IMR-90 (cell line): ENCODE results near the gene ZNF785. TPM values are rescaled to one million over a fixed set of nuclear protein-coding genes. Genes with fewer than 3 reads are reported as not detected.
A peak's percentile ranks its signal among the peaks of the same experiment; 100 is the strongest.

ENCODE experiments used
- ATAC-seq: fragments of 200-7000 bp; cut with Tn5 transposase; 2 replicates; pipeline ENCODE4 v1.9.1; 2020; ENCODE audit warnings: low read depth, mild to moderate bottlenecking, moderate library complexity
- BruUV-seq: library from RNA; stranded (reverse); fragments of 400-500 nt; replicated peaks from 2 replicates; lab custom pipeline; 2021; lab: Mats Ljungman, UMichigan
- CTCF ChIA-PET: fragments of 300-600 bp; formaldehyde crosslinking; extraction: SDS; loops from one replicate; lab custom pipeline; 2021; ENCODE audit warnings: antibody characterized with exemption; lab: Yijun Ruan, JAX
- POLR2A ChIA-PET: fragments of 300-600 bp; sonication (Branson Sonifier 250); formaldehyde crosslinking; loops from one replicate; lab custom pipeline; 2022; ENCODE audit warnings: antibody characterized with exemption; ENCODE audit not compliant: unreplicated experiment; lab: Charles Lee
- DNase-seq: peaks from one replicate; pipeline ENCODE4 v3.0.0; 2013
- H2AFZ ChIP-seq: replicated peaks from 2 replicates; pipeline ENCODE3; 2013; ENCODE audit warnings: low read length, mild to moderate bottlenecking; ENCODE audit not compliant: poor library complexity
- H2AK5ac ChIP-seq: 2 replicates; pipeline ENCODE4 v1.6.1; 2013; ENCODE audit warnings: low read depth, low read length, inconsistent platforms
- H2AK9ac ChIP-seq: replicated peaks from 2 replicates; pipeline ENCODE3; 2013; ENCODE audit warnings: mild to moderate bottlenecking, low read depth, low read length, moderate library complexity; ENCODE audit not compliant: poor library complexity
- H2BK120ac ChIP-seq: 2 replicates; pipeline ENCODE4 v1.6.1; 2013; ENCODE audit warnings: low read depth, low read length, inconsistent platforms
- H2BK15ac ChIP-seq: 3 replicates; pipeline ENCODE4 v1.6.1; 2013; ENCODE audit warnings: low read depth, low read length, inconsistent platforms
- H2BK20ac ChIP-seq: 2 replicates; pipeline ENCODE4 v1.6.1; 2013; ENCODE audit warnings: low read depth, mild to moderate bottlenecking, inconsistent platforms, low read length, moderate library complexity
- H2BK5ac ChIP-seq: 2 replicates; pipeline ENCODE4 v1.6.1; 2013; ENCODE audit warnings: mild to moderate bottlenecking, low read depth, low read length, inconsistent platforms; ENCODE audit not compliant: poor library complexity, severe bottlenecking
- H3K14ac ChIP-seq: replicated peaks from 2 replicates; pipeline ENCODE4 v1.6.1; 2013; ENCODE audit warnings: low read depth, low read length, inconsistent platforms
- H3K18ac ChIP-seq: 2 replicates; pipeline ENCODE4 v1.6.1; 2013; ENCODE audit warnings: low read depth, low read length, control low read depth
- H3K23ac ChIP-seq: 2 replicates; pipeline ENCODE4 v1.6.1; 2013; ENCODE audit warnings: low read depth, low read length, inconsistent platforms
- H3K27ac ChIP-seq: 2 replicates; pipeline ENCODE4 v1.5.1; 2013; ENCODE audit warnings: mild to moderate bottlenecking, control low read depth, low read length; ENCODE audit not compliant: insufficient read depth
- H3K27me3 ChIP-seq: 2 replicates; pipeline ENCODE4 v1.6.1; 2013; ENCODE audit warnings: low read length; ENCODE audit not compliant: control insufficient read depth, insufficient read depth
- H3K36me3 ChIP-seq: 2 replicates; pipeline ENCODE4 v1.6.1; 2013; ENCODE audit warnings: low read length, mixed read lengths; ENCODE audit not compliant: control insufficient read depth, insufficient read depth
- H3K4ac ChIP-seq: 2 replicates; pipeline ENCODE4 v1.6.1; 2013; ENCODE audit warnings: low read depth, low read length, inconsistent platforms
- H3K4me1 ChIP-seq: 2 replicates; pipeline ENCODE4 v1.6.1; 2013; ENCODE audit warnings: low read length, mixed read lengths; ENCODE audit not compliant: control insufficient read depth, insufficient read depth
- H3K4me2 ChIP-seq: 2 replicates; pipeline ENCODE4 v1.6.1; 2013; ENCODE audit warnings: low read depth, mild to moderate bottlenecking, control low read depth, low read length, moderate library complexity
- H3K4me3 ChIP-seq: 2 replicates; pipeline ENCODE4 v1.5.1; 2013; ENCODE audit warnings: low read depth, mild to moderate bottlenecking, control low read depth, low read length, moderate library complexity; ENCODE audit not compliant: insufficient read depth
- H3K56ac ChIP-seq: 2 replicates; pipeline ENCODE4 v1.6.1; 2013; ENCODE audit warnings: low read length, inconsistent platforms; ENCODE audit not compliant: insufficient read depth; ENCODE audit errors: extremely low read depth
- H3K79me1 ChIP-seq, 2 experiments: 2 replicates each; pipeline ENCODE4 v1.6.1; 2013; ENCODE audit warnings: low read length in 2 of 2, inconsistent platforms in 1 of 2, low read depth in 1 of 2
- H3K9ac ChIP-seq: 2 replicates; pipeline ENCODE4 v1.6.1; 2013; ENCODE audit warnings: low read depth, low read length, control low read depth
- H3K9me1 ChIP-seq: 2 replicates; pipeline ENCODE4 v1.6.1; 2013; ENCODE audit warnings: low read length, inconsistent platforms; ENCODE audit not compliant: insufficient read depth
- H3K9me3 ChIP-seq: 2 replicates; pipeline ENCODE4 v1.6.1; 2013; ENCODE audit warnings: low read length; ENCODE audit not compliant: control insufficient read depth, insufficient read depth
- H4K20me1 ChIP-seq: 2 replicates; pipeline ENCODE4 v1.6.1; 2013; ENCODE audit warnings: low read length, inconsistent platforms; ENCODE audit not compliant: insufficient read depth
- H4K5ac ChIP-seq: 2 replicates; pipeline ENCODE4 v1.6.1; 2013; ENCODE audit warnings: mild to moderate bottlenecking, low read depth, low read length, control low read depth
- H4K8ac ChIP-seq, 2 experiments: 2 replicates each; pipeline ENCODE4 v1.6.1; 2013; ENCODE audit warnings: low read depth in 2 of 2, low read length in 2 of 2, control low read depth in 1 of 2, inconsistent platforms in 1 of 2
- H4K91ac ChIP-seq: 2 replicates; pipeline ENCODE4 v1.6.1; 2013; ENCODE audit warnings: low read depth, low read length, inconsistent platforms; ENCODE audit not compliant: insufficient read depth
- BHLHE40 ChIP-seq: fragments of 150-350 bp; IDR thresholded peaks from 2 replicates; pipeline ENCODE4 v1.6.1; 2016; ENCODE audit warnings: mild to moderate bottlenecking, low read depth, low read length
- MAZ ChIP-seq: IDR thresholded peaks from 2 replicates; pipeline ENCODE4 v1.6.1; 2012; ENCODE audit warnings: low read depth, mild to moderate bottlenecking, low read length, improper control_type of control experiment, moderate library complexity, borderline replicate concordance
- POLR2A ChIP-seq: IDR thresholded peaks from 2 replicates; pipeline ENCODE4 v1.6.1; 2012; ENCODE audit warnings: mild to moderate bottlenecking, low read depth, low read length
- RAD21 ChIP-seq: IDR thresholded peaks from 2 replicates; pipeline ENCODE4 v1.6.1; 2012; ENCODE audit warnings: low read length, improper control_type of control experiment
- WGBS, 2 experiments: methylation state at CpG; one replicate each; pipeline versions ENCODE4 v1.1.5 to v1.1.7; 2013; ENCODE audit warnings: missing lambda C conversion rate in 2 of 2; ENCODE audit not compliant: insufficient read length in 1 of 2; ENCODE audit errors: extremely low coverage in 2 of 2; 5-methylcytosine and 5-hydroxymethylcytosine counted together
- dilution Hi-C: fragments of 300-500 bp; cut with HindIII; formaldehyde crosslinking; loops from one replicate; pipeline ENCODE4 v1.14.3; 2018; ENCODE audit warnings: low sequenced_read_pairs; ENCODE audit not compliant: unreplicated experiment
- in situ Hi-C: fragments of 300-500 bp; cut with MboI; formaldehyde crosslinking; loops from 3 replicates; pipeline ENCODE4 v1.14.3; 2019; ENCODE audit warnings: low sequenced_read_pairs, inconsistent platforms, mixed read lengths
- intact Hi-C: fragments of 100-400 bp; cut with micrococcal nuclease; formaldehyde crosslinking; loops from 2 replicates; pipeline ENCODE4 v1.10.0; 2022
- polyA plus RNA-seq, 3 experiments: library from polyadenylated mRNA; depleted of rRNA; stranded (reverse); fragments of >200 nt; gene quantifications; 2 replicates each; pipeline ENCODE4 v1.2.3, GENCODE V29; 2012; ENCODE audit warnings: low replicate concordance in 1 of 3
- total RNA-seq: library from RNA; depleted of rRNA; stranded (reverse); fragments of >200 nt; gene quantifications from 2 replicates; pipeline ENCODE4 v1.2.3, GENCODE V29; 2012

ZNF785 gene
- total and polyA plus RNA-seq, 2 of the 4 experiments (the other 2 are of a cell fraction) = 2.9 to 4.0 TPM

GRCh38 chr16:30534368-30535105 is 51.0 kb downstream of the ZNF785 start, which contains the start of gene ZNF747:
TSS of gene ZNF747 (minus strand) at chr16:30534858. CDS start at chr16:30534679, 179 bp downstream.
- Histone ChIP-seq H2BK20ac (peak within 1 kb of the TSS; percentile 20; the same call in 1 of the 2 replicates), H3K56ac (peak within 1 kb of the TSS; percentile 69), H2AK5ac (peak within 1 kb of the TSS; percentile 88), H3K4ac (peak within 1 kb of the TSS; percentile 97), H3K4me3 (peak within 1 kb of the TSS; percentile 68), H2BK5ac (peak within 1 kb of the TSS; percentile 79), H4K8ac (peak within 1 kb of the TSS; percentile 99 to 100), H3K18ac (peak within 1 kb of the TSS; percentile 32), H3K9ac (peak within 1 kb of the TSS; percentile 88), H3K79me1 (peaks cover 6 to 31% of the 10 kb centered on the region in 2 experiments), H4K20me1 (no peaks in the 10 kb centered on the region), H3K36me3 (peaks cover 5% of the 10 kb centered on the region; the same call in 1 of the 2 replicates), H2AFZ (peak within 1 kb of the TSS; percentile 99), H3K27ac (peak within 1 kb of the TSS; percentile 78), H2AK9ac (peak within 1 kb of the TSS; percentile 96), H2BK15ac (peak within 1 kb of the TSS; percentile 30; the same call in 1 of the 3 replicates), H3K4me2 (peak within 1 kb of the TSS; percentile 95), H3K9me1 (peaks cover 10% of the 10 kb centered on the region; the same call in 1 of the 2 replicates), H3K14ac (peak within 1 kb of the TSS; percentile 99), H3K4me1 (peaks cover 8% of the 10 kb centered on the region), H3K27me3 (no peaks in the 10 kb centered on the region), H4K91ac (peak within 1 kb of the TSS; percentile 91), H3K9me3 (no peaks in the 10 kb centered on the region), H2BK120ac (peak within 1 kb of the TSS; percentile 60), H3K23ac (peak within 1 kb of the TSS; percentile 91), H4K5ac (peak within 1 kb of the TSS; percentile 98)
- in situ Hi-C loops = loop anchor here (5.0 kb wide), 1 partner anchor 38 kb away; the partner anchor contains the start of gene ZNF688
- dilution Hi-C loops = no loop called here
- ATAC-seq (peak; percentile 92), DNase-seq (peak; percentile 75)
- POLR2A ChIA-PET = no interaction called here
- WGBS, 2 experiments = 7% methylated on average over 30 of the region's 70 CpGs; no CpG with 5 or more reads in 1 of the 2 experiments
- TF ChIP-seq POLR2A (no peak), MAZ (peak; percentile 62; the same call in 1 of the 2 replicates), RAD21 (no peak), BHLHE40 (no peak)
- BruUV-seq = no TSS peak
- intact Hi-C loops = loop anchor here (2.0 kb wide), 1 partner anchor 50 kb away; the partner anchor contains the start of gene ZNF785
- CTCF ChIA-PET = interaction anchor here (0.6 to 1.2 kb wide), 2 partner anchors 23 to 86 kb away, joined by 3 to 5 read pairs; partner anchors contain the start of gene ZNF764
